OCI-LY1 (cell line): ENCODE results near the gene JMJD1C.

Experiments
- CTCF ChIP-seq: fragments of 200-600 bp; sonication (generic), shearing (Covaris generic); IDR thresholded peaks from 2 replicates; pipeline ENCODE4 v1.5.1; 2017; ENCODE audit warnings: mild to moderate bottlenecking, antibody characterized with exemption, low read length, moderate library complexity, mixed read lengths
- EZH2 ChIP-seq: fragments of 200-600 bp; sonication (generic), shearing (Covaris generic); IDR thresholded peaks from 2 replicates; pipeline ENCODE4 v1.8.0; 2017; ENCODE audit warnings: borderline replicate concordance, mixed run types, mild to moderate bottlenecking, antibody characterized with exemption, low read length, moderate library complexity, mixed read lengths

- TF ChIP-seq CTCF (peak; percentile 75), EZH2 (no peak)
Observed at GRCh38 chr10:63217120-63217605, 248.6 kb downstream of the JMJD1C start.
